PC-3 (cell line): ENCODE measurements around the gene GPC6. TPM values are rescaled to one million over a fixed set of nuclear protein-coding genes. Genes with fewer than 3 reads are reported as not detected.

Experiments used
- ATAC-seq: fragments of 200-7000 bp; cut with Tn5 transposase; 2 replicates; pipeline ENCODE4 v1.9.1; 2020; ENCODE audit warnings: mild to moderate bottlenecking, moderate library complexity
- BruUV-seq: library from RNA; stranded (reverse); fragments of 400-500 nt; replicated peaks from 2 replicates; lab custom pipeline; 2021; lab: Mats Ljungman, UMichigan
- CTCF ChIA-PET: fragments of 300-600 bp; sonication (Branson Sonifier 250); formaldehyde crosslinking; loops from one replicate; lab custom pipeline; 2022; ENCODE audit warnings: antibody characterized with exemption; lab: Charles Lee
- POLR2A ChIA-PET: fragments of 300-600 bp; sonication (Branson Sonifier 250); formaldehyde crosslinking; loops from one replicate; lab custom pipeline; 2022; ENCODE audit warnings: antibody characterized with exemption; ENCODE audit not compliant: unreplicated experiment; lab: Charles Lee
- DNase-seq: peaks from one replicate; pipeline ENCODE4 v3.0.0-alpha.2; 2015
- H2AFZ ChIP-seq: fragments of 300-600 bp; sonication (generic); 2 replicates; pipeline ENCODE4 v1.6.0; 2016; ENCODE audit warnings: antibody characterized with exemption, low read length
- H3F3A ChIP-seq: fragments of 300-600 bp; sonication (generic); one replicate; pipeline ENCODE4 v1.6.0; 2017; ENCODE audit warnings: antibody characterized with exemption, low read length, control low read depth, mild to moderate bottlenecking; ENCODE audit not compliant: unreplicated experiment
- H3K27ac ChIP-seq: fragments of 300-600 bp; sonication (generic); 2 replicates; pipeline ENCODE4 v1.5.1; 2016; ENCODE audit warnings: mild to moderate bottlenecking, low read length
- H3K27me3 ChIP-seq: fragments of 300-600 bp; sonication (generic); 2 replicates; pipeline ENCODE4 v1.6.1; 2016; ENCODE audit warnings: low read length, mixed read lengths
- H3K36me3 ChIP-seq: fragments of 300-600 bp; sonication (generic); 2 replicates; pipeline ENCODE4 v1.6.1; 2016; ENCODE audit warnings: low read depth, mixed run types, low read length, mixed read lengths
- H3K4me1 ChIP-seq: fragments of 300-600 bp; sonication (generic); 2 replicates; pipeline ENCODE4 v1.5.1; 2016; ENCODE audit warnings: low read length; ENCODE audit not compliant: insufficient read depth
- H3K4me2 ChIP-seq: fragments of 300-600 bp; sonication (generic); 2 replicates; pipeline ENCODE4 v1.6.0; 2016; ENCODE audit warnings: low read length
- H3K4me3 ChIP-seq: fragments of 300-600 bp; sonication (generic); 2 replicates; pipeline ENCODE4 v1.5.1; 2016; ENCODE audit warnings: mild to moderate bottlenecking, low read length, mixed read lengths
- H3K79me2 ChIP-seq: fragments of 300-600 bp; sonication (generic); 2 replicates; pipeline ENCODE4 v1.6.1; 2017; ENCODE audit warnings: low read length, mixed read lengths
- H3K9ac ChIP-seq: fragments of 300-600 bp; sonication (generic); 2 replicates; pipeline ENCODE4 v1.6.0; 2016; ENCODE audit warnings: mild to moderate bottlenecking, low read length
- H3K9me2 ChIP-seq: fragments of 300-600 bp; sonication (generic); replicated peaks from 2 replicates; pipeline ENCODE4 v1.6.1; 2016; ENCODE audit warnings: mixed run types, low read length, mixed read lengths
- H3K9me3 ChIP-seq: fragments of 300-600 bp; sonication (generic); 2 replicates; pipeline ENCODE4 v1.6.1; 2016; ENCODE audit warnings: low read length, mixed read lengths
- H4K20me1 ChIP-seq: fragments of 300-600 bp; sonication (generic); 2 replicates; pipeline ENCODE4 v1.6.1; 2016; ENCODE audit warnings: low read length, mixed read lengths
- CTCF ChIP-seq: fragments of 300-600 bp; sonication (generic); conservative IDR thresholded peaks from 2 replicates; pipeline ENCODE4 v1.5.1; 2017; ENCODE audit warnings: antibody characterized with exemption, low read depth, mild to moderate bottlenecking, low read length
- EZH2 ChIP-seq: fragments of 300-600 bp; sonication (generic); IDR thresholded peaks from one replicate; pipeline ENCODE4 v1.6.1; 2017; ENCODE audit warnings: antibody characterized with exemption, mild to moderate bottlenecking, low read length; ENCODE audit not compliant: unreplicated experiment
- EZH2phosphoT487 ChIP-seq: fragments of 300-600 bp; sonication (generic); IDR thresholded peaks from 2 replicates; pipeline ENCODE4 v1.6.1; 2018; ENCODE audit warnings: mild to moderate bottlenecking, antibody characterized with exemption, low read length, borderline replicate concordance
- intact Hi-C: fragments of 100-400 bp; cut with micrococcal nuclease; formaldehyde crosslinking; loops from 2 replicates; pipeline ENCODE4 v1.9.0; 2023
- total RNA-seq: library from RNA; depleted of rRNA; stranded (reverse); fragments of >200 nt; gene quantifications from 2 replicates; pipeline ENCODE4 v1.2.3, GENCODE V29; 2014

Gene GPC6
- total RNA-seq, 1 experiment from 2014 or later, result 3.5 TPM

GRCh38 chr13:93932901-93933300 lies 706.3 kb downstream of the GPC6 start:
- H3K9me2 ChIP-seq, result no peaks in the 10 kb centered on the region
- H2AFZ ChIP-seq, result no peak overlapping the region
- CTCF ChIA-PET, result no interaction called here
- no peak overlapping the region for H3K4me2 ChIP-seq
- H3K79me2 ChIP-seq, result no peaks in the 10 kb centered on the region
- DNase-seq, result no peak
- BruUV-seq, result no TSS peak
- no peak for TF ChIP-seq EZH2
- TF ChIP-seq EZH2phosphoT487, result no peak
- no peak for TF ChIP-seq CTCF
- H3K4me1 ChIP-seq, result no peaks in the 10 kb centered on the region
- no peak overlapping the region for H3K27ac ChIP-seq
- intact Hi-C loops, result no loop called here
- H3K27me3 ChIP-seq, result no peaks in the 10 kb centered on the region
- no peaks in the 10 kb centered on the region for H3K36me3 ChIP-seq
- H3K9me3 ChIP-seq, result no peaks in the 10 kb centered on the region
- no peaks in the 10 kb centered on the region for H3F3A ChIP-seq
- POLR2A ChIA-PET, result no interaction called here
- no peaks in the 10 kb centered on the region for H4K20me1 ChIP-seq
- no peak for ATAC-seq
- no peak overlapping the region for H3K4me3 ChIP-seq
- no peak overlapping the region for H3K9ac ChIP-seq

- H3K9ac ChIP-seq, result no peak overlapping the region
- no peaks in the 10 kb centered on the region for H4K20me1 ChIP-seq
- no TSS peak for BruUV-seq
- H3K9me2 ChIP-seq, result no peaks in the 10 kb centered on the region
- POLR2A ChIA-PET, result no interaction called here
- DNase-seq (no peak), ATAC-seq (no peak)
- intact Hi-C loops, result no loop called here
- no peak overlapping the region for H2AFZ ChIP-seq
- no peaks in the 10 kb centered on the region for H3K79me2 ChIP-seq
- no peaks in the 10 kb centered on the region for H3K9me3 ChIP-seq
- H3K4me1 ChIP-seq, result no peaks in the 10 kb centered on the region
- CTCF ChIA-PET, result no interaction called here
- H3K4me3 ChIP-seq, result no peak overlapping the region
- no peaks in the 10 kb centered on the region for H3K36me3 ChIP-seq
- no peak for TF ChIP-seq EZH2
- TF ChIP-seq CTCF, result no peak
- no peak for TF ChIP-seq EZH2phosphoT487
- no peaks in the 10 kb centered on the region for H3F3A ChIP-seq
- no peaks in the 10 kb centered on the region for H3K27me3 ChIP-seq
- H3K4me2 ChIP-seq, result no peak overlapping the region
- H3K27ac ChIP-seq, result no peak overlapping the region
Measured at GRCh38 chr13:93936901-93937300, 710.3 kb downstream of the GPC6 start.

- Histone ChIP-seq H2AFZ (no peak overlapping the region), H4K20me1 (no peaks in the 10 kb centered on the region), H3K4me3 (no peak overlapping the region), H3K79me2 (no peaks in the 10 kb centered on the region), H3K9me3 (no peaks in the 10 kb centered on the region), H3F3A (no peaks in the 10 kb centered on the region), H3K27ac (no peak overlapping the region), H3K36me3 (no peaks in the 10 kb centered on the region), H3K4me2 (no peak overlapping the region), H3K27me3 (no peaks in the 10 kb centered on the region), H3K9me2 (no peaks in the 10 kb centered on the region), H3K4me1 (no peaks in the 10 kb centered on the region), H3K9ac (no peak overlapping the region)
- ChIA-PET CTCF (no interaction called here), POLR2A (no interaction called here)
- TF ChIP-seq EZH2phosphoT487 (no peak), CTCF (no peak), EZH2 (no peak)
- DNase-seq, result no peak
- ATAC-seq, result no peak
- intact Hi-C loops, result no loop called here
- BruUV-seq, result no TSS peak
Measured at GRCh38 chr13:93941444-93941843, 714.8 kb downstream of the GPC6 start.
